DMS79 treated with DMSO at 0.1 percent for 48 hours (cell line): ENCODE results near the gene CCBE1.
"Not testable (repeated sequence)": the region's sequence is repeated elsewhere in the genome, so short reads cannot be mapped to it uniquely, and the experiment has no call there.

Experiments used
- DNase-seq: peaks from one replicate; lab custom pipeline; 2025; lab: John Stamatoyannopoulos, UW

CCBE1 gene

GRCh38 chr18:59681521-59682004 is 15.7 kb downstream of the CCBE1 start:
- no peak for DNase-seq

- DNase-seq: no peak
These were observed 16.2 kb downstream of the CCBE1 start for GRCh38 chr18:59681051-59681450.

DNA sequence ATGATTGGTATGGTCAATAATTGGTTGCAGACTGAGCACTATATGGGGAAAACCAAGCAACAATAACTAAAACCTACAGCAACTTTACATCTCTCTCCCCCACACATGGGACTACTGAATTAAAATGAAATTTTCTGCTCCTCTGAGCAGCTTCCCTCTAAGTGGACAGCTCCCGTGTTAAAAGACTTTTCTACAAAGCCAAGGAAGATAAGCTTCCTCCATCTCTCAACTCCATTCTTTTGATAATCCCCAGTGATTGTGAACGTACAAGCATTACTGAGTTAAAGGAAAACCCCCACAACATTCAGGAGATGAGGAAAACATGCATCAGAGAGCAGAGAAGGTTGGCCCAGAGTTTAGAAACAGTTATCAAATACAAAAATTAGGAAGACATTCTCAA is 21.9 kb downstream of the CCBE1 start:
- DNase-seq: no peak

DNA sequence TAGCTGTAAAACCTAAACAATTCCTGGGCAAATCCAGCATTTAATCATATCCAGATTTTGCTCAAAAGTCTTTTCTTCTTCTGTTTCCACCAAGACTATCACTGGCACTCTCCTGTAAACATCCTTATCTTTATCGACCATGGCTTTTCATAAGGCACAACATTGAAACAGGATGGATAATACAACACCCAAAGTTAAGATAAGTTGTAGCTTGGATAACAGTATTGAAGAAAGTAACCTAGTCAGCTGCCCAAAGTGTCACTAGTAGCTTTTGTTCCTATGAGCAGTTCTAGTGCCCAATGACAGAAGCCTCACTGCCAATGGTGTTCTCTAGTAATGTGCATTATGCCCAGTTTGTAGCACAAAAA is 22.3 kb downstream of the CCBE1 start:
- DNase-seq: no peak

DNA sequence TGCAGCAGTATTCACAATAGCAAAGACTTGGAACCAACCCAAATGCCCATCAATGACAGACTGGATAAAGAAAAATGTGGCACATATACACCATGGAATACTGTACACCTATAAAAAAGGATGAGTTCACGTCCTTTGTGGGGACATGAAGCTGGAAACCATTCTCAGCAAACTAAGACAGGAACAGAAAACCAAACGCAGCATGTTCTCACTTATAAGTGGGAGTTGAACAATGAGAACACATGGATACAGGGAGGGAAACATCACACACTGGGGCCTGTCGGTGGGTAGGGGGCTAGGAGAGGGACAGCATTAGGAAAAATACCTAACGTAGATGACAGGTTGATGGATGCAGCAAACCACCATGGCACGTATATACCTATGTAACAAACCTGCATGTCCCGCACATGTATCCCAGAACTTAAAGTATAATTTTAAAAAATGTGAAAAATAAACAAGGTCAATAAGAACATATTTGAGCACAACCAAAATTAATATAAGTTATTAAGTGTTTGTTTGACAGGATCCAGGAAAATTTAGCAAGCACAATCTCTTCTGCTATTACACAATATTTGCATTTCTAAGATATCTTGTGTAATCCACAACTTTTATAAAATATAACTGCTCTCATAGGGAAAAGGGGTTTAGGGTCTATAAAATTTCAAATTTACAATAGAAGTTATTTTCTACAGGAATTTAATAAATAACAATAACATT is 22.9 kb downstream of the CCBE1 start:
- no peak for DNase-seq

- DNase-seq: peak; percentile 87
These were observed 24.9 kb downstream of the CCBE1 start for GRCh38 chr18:59672235-59672711.

GRCh38 chr18:59671551-59671950 is 25.7 kb downstream of the CCBE1 start:
- DNase-seq: peak; percentile 5

- no peak for DNase-seq
These were observed 27.2 kb downstream of the CCBE1 start for GRCh38 chr18:59669872-59670657.

- no peak for DNase-seq
These were observed 29.7 kb downstream of the CCBE1 start for GRCh38 chr18:59667488-59667887.

DNA sequence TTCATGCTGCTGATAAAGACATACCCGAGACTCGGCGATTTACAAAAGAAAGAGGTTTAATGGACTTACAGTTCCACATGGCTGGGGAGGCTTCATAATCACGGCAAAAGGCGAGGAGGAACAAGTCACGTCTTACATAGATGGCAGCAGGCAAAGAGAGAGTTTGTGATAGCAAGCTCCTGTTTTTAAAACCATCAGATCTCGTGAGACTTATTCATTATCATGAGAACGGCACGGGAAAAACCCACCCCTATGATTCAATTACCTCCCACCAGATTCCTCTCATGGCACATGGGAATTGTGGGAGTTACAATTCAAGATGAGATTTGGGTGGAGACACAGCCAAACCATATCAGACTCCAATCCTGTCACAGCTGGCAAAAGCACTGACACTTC is 31.2 kb downstream of the CCBE1 start:
- DNase-seq: not testable (repeated sequence)

DNA sequence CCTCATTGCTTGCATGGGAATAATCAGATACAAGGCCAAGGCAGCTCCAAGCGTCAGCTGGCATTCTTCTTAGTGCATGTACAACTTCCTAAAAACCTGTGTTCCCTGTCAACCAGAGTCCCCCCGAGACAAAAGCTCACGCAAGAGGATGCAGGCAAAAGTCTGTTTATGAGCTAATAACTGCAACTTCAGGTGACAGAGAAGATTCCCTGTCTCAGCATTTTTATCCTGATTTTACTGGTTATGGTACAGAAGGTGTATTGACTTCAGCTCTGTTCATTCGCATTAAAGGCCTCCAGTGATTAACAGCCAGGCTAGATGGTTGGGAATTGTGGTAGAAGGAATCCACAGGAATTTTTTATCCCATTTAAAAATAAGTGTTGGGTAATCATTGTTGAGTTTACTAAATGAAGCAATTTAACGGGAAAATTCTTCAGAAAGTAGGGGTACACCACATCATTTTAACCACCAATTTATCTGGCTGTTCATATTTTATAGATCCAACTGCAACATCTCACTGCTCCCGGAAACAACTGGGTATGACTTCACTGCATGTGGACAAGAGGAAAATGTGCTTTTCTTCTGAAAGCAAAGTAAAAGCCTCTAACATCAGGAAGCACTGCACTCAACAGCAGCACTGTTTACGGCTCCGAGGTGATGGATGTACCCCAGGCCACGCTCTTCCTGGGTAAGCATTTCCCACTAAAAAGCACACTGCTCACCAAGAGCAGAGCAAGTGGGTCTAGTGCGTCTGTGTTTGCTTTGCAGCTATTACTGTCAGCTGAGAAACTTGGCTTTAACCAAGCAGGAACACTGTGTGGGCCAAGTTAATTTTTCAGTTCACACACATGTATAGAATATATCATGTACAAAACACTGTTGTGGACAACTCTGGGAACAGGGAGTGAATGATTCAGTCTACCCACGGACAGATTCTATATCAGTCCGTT is 31.9 kb downstream of the CCBE1 start:
- DNase-seq: no peak

GRCh38 chr18:59664329-59664728 is 32.9 kb downstream of the CCBE1 start:
- no peak for DNase-seq

DNA sequence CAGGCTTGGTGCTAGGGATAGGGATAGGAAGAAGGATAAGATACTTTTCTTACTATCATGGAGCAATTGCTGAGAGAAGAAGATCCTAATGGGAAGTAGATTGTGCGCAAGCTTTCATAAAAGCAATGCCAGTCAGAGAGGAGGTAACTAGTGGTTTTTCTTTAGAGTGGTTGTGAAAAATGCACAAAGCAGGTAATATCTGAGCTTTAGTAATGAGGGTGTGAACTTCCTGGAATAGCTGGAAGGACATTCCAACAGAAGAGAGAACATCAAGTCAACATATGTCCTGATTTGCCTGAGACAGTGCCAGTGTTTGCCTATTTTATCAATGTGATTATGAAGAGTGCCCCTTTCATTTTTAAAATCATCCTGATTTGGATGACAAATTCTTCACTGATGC is 34.1 kb downstream of the CCBE1 start:
- DNase-seq: no peak

DNA sequence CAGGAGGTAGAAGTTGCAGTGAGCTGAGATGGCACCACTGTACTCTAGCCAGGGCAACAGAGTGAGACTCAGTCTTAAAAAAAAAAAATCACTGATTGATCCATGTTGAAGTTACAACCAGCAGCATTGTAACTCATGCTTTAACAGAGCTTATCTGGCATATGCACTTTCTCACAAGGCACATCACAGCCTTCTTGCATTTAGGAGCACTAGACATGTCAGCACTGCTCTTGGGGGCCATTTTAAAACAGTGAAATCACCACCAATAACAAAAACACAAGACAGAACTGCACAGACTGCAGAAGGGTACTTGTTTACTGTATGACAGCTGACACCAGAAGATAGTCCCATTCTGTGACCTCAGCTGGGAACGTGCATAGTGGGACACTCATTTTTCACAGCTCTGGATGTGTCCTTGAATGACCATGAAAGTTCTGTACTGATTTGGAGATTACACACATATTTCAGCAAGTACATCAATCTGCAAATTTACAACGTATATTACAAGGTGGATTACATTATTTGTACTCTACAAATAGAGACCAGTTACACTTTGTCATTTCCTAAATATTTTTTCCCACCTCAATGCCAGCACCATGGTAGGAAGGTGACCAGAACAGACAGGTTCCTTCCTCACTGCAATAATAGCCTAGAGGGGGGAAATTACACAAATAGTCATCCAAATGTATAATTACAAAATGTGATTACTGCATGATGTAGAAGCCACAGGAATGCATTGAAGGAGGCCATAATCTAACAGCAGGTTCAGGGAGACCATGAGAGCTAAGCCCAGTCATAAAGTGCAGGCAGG is 35.1 kb downstream of the CCBE1 start:
- DNase-seq: no peak

GRCh38 chr18:59660786-59661743 is 36.2 kb downstream of the CCBE1 start:
- DNase-seq: no peak

- no peak for DNase-seq
These were observed 36.9 kb downstream of the CCBE1 start for GRCh38 chr18:59660366-59660765.

DNA sequence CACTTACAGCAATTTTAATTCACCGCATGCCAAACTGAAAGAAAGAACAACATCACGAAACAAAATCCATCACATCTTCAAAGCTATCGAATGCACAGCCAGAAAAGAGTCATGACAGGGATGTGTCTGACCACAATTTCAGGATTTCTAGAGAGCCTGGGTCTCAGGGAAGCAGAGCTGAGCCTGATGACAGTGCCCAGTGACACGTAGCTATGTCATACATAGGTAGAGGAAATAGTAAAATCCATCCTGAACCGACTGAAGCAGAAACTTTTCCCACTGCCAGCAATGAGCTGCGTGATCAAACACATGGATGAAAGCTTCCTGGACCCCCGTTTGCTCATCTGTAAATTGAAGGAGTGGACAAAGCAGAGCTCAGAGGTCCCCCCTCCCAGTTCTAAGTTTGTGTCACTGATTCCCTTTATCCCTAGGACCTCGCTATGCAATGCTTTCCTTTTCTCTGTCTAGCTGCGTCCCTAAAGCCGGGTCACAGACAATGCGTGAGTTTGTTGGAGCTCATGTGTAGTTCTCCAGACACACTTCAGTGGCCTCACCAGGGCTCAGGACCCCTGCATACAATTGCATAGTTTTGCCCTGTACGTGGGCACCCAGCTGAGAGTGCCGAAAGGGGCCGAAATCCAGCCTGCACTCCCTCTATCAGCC is 37.6 kb downstream of the CCBE1 start:
- DNase-seq: no peak

DNA sequence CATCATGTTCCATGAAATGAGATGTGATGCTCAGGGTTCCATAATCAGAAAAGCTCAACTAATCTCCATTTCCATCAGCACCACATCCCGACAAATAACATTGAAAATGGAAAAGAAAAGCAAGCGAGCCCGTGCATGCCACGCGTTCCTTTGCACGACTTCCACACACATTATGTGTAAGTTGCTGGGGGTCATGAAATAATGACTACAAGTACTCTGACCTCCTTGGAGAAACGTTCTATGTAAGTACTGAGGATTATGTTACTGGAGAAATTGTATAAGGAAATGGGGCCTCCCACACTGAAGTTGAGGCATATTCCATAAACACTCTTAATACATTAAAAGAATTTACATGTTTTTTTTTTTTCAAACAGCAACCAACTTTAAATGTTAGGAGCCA is 38.3 kb downstream of the CCBE1 start:
- no peak for DNase-seq

DNA sequence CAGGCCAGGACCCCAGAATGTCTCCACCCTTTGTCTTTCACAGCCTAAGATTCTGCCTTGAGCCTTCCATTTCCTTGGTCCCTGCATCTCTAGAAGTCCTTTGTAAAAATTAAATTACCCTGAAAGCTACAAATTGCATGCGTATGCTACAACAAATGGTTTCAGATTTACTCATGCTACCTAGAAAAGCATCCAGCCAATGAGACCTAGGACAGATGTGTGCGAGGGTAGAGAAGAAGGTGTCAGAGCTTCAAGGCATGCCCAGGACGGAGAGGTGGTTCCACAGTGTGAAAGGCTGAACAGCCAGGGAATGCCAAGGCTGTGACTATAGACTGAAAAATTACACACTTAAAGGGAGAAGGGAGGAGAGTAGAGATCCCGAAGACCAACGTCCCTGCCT is 40.2 kb downstream of the CCBE1 start:
- no peak for DNase-seq
